NOMO-1 treated with DMSO at 0.1 percent for 48 hours (cell line): ENCODE data around the gene RASA3.

Experiments
- DNase-seq: peaks from one replicate; lab custom pipeline; 2025; ENCODE audit not compliant: unreplicated experiment; lab: John Stamatoyannopoulos, UW

The RASA3 gene

GRCh38 chr13:113960276-113960948 is 172.0 kb downstream of the RASA3 start:
- no peak for DNase-seq

- no peak for DNase-seq
Observed at GRCh38 chr13:113959198-113959597, 173.2 kb downstream of the RASA3 start.

GRCh38 chr13:113958373-113958772 is 174.1 kb downstream of the RASA3 start:
- DNase-seq: no peak

- no peak for DNase-seq
Observed at GRCh38 chr13:113956571-113956970, 175.9 kb downstream of the RASA3 start.

- DNase-seq: no peak
Observed at GRCh38 chr13:113955691-113956090, 176.7 kb downstream of the RASA3 start.

- DNase-seq: no peak
Observed at GRCh38 chr13:113955235-113955634, 177.2 kb downstream of the RASA3 start.

- no peak for DNase-seq
Observed at GRCh38 chr13:113954046-113954835, 178.2 kb downstream of the RASA3 start.

GRCh38 chr13:113953561-113953960 is 178.9 kb downstream of the RASA3 start:
- DNase-seq: no peak

GRCh38 chr13:113952983-113953520 is 179.4 kb downstream of the RASA3 start:
- no peak for DNase-seq

- DNase-seq: no peak
Observed at GRCh38 chr13:113952151-113952982, 180.1 kb downstream of the RASA3 start.

- peak; percentile 26 for DNase-seq
Observed at GRCh38 chr13:113951246-113951999, 181.0 kb downstream of the RASA3 start.

GRCh38 chr13:113950451-113951245 is 181.8 kb downstream of the RASA3 start:
- DNase-seq: no peak

GRCh38 chr13:113949546-113949945 is 182.9 kb downstream of the RASA3 start:
- no peak for DNase-seq

- DNase-seq: peak; percentile 43
Observed at GRCh38 chr13:113948034-113948742, 184.2 kb downstream of the RASA3 start.

- DNase-seq: peak; percentile 13
Observed at GRCh38 chr13:113947311-113948033, 185.0 kb downstream of the RASA3 start.

GRCh38 chr13:113946409-113947181 is 185.8 kb downstream of the RASA3 start:
- DNase-seq: no peak

GRCh38 chr13:113945857-113946408 is 186.5 kb downstream of the RASA3 start:
- no peak for DNase-seq
